HepG2 (cell line): ENCODE data around the gene OSCP1. TPM values are rescaled to one million over a fixed set of nuclear protein-coding genes. Genes with fewer than 3 reads are reported as not detected.

ENCODE experiments used
- AHDC1 ChIP-seq: sonication (generic); formaldehyde crosslinking; IDR thresholded peaks from 2 replicates; pipeline ENCODE4 v1.5.1; 2020; ENCODE audit warnings: mild to moderate bottlenecking, missing genetic modification reagents, borderline replicate concordance
- ARID2 ChIP-seq: sonication (generic); formaldehyde crosslinking; IDR thresholded peaks from 2 replicates; pipeline ENCODE4 v1.8.1; 2022; ENCODE audit warnings: mild to moderate bottlenecking, missing genetic modification reagents, borderline replicate concordance
- ARNT ChIP-seq: fragments of 450-650 bp; IDR thresholded peaks from 2 replicates; pipeline ENCODE4 v1.6.1; 2017
- ATF7-NPFF ChIP-seq: sonication (generic); formaldehyde crosslinking; IDR thresholded peaks from 2 replicates; pipeline ENCODE4 v1.8.1; 2023; ENCODE audit warnings: mild to moderate bottlenecking, low read depth, missing genetic modification reagents, moderate library complexity
- CHD4 ChIP-seq: fragments of 200-600 bp; sonication (generic); IDR thresholded peaks from 2 replicates; pipeline ENCODE4 v1.7.0; 2017; ENCODE audit warnings: mild to moderate bottlenecking, low read length, borderline replicate concordance
- CSRNP1 ChIP-seq: sonication (generic); formaldehyde crosslinking; IDR thresholded peaks from 2 replicates; pipeline ENCODE4 v1.8.1; 2023; ENCODE audit warnings: mild to moderate bottlenecking, missing genetic modification reagents
- DNMT1 ChIP-seq: sonication (generic); formaldehyde crosslinking; IDR thresholded peaks from 2 replicates; pipeline ENCODE4 v1.5.1; 2020; ENCODE audit warnings: mild to moderate bottlenecking, missing genetic modification reagents
- HMG20B ChIP-seq: conservative IDR thresholded peaks from 2 replicates; pipeline ENCODE4 v1.6.1; 2016; ENCODE audit warnings: missing genetic modification reagents, missing compliant biosample characterization
- LRRFIP1 ChIP-seq: sonication (generic); formaldehyde crosslinking; conservative IDR thresholded peaks from 2 replicates; pipeline ENCODE4 v1.4.0; 2020; ENCODE audit warnings: missing genetic modification reagents
- MAFF ChIP-seq: IDR thresholded peaks from 2 replicates; pipeline ENCODE4 v1.6.1; 2011; ENCODE audit warnings: low read depth, low read length, improper control_type of control experiment
- MEIS1 ChIP-seq: sonication (generic); formaldehyde crosslinking; IDR thresholded peaks from 2 replicates; pipeline ENCODE4 v1.9.0; 2021; ENCODE audit warnings: mild to moderate bottlenecking, missing genetic modification reagents, moderate library complexity, borderline replicate concordance
- PCBP1 ChIP-seq: fragments of 200-400 bp; formaldehyde crosslinking; IDR thresholded peaks from 2 replicates; pipeline ENCODE4 v1.6.1; 2017; ENCODE audit warnings: mild to moderate bottlenecking, low read depth, low read length, borderline replicate concordance
- TBP ChIP-seq: sonication (generic); formaldehyde crosslinking; IDR thresholded peaks from 2 replicates; pipeline ENCODE4 v1.5.0; 2020; ENCODE audit warnings: missing genetic modification reagents
- YY1 ChIP-seq: IDR thresholded peaks from 2 replicates; pipeline ENCODE4 v1.6.1; 2011; ENCODE audit warnings: low read length, low read depth, moderate library complexity, mild to moderate bottlenecking; ENCODE audit not compliant: insufficient read depth, insufficient replicate concordance
- ZNF124 ChIP-seq: sonication (generic); formaldehyde crosslinking; IDR thresholded peaks from 2 replicates; pipeline ENCODE4 v1.4.0; 2020; ENCODE audit warnings: missing genetic modification reagents
- ZNF264 ChIP-seq: sonication (generic); formaldehyde crosslinking; IDR thresholded peaks from 2 replicates; pipeline ENCODE4 v1.4.0; 2020; ENCODE audit warnings: missing genetic modification reagents
- ZNF432 ChIP-seq: sonication (generic); formaldehyde crosslinking; IDR thresholded peaks from 2 replicates; pipeline ENCODE4 v1.5.0; 2020; ENCODE audit warnings: missing genetic modification reagents, mild to moderate bottlenecking, borderline replicate concordance
- ZNF605 ChIP-seq: sonication (generic); formaldehyde crosslinking; IDR thresholded peaks from 2 replicates; pipeline ENCODE4 v1.8.0; 2022; ENCODE audit warnings: mild to moderate bottlenecking, missing genetic modification reagents
- ZNF678 ChIP-seq: sonication (generic); formaldehyde crosslinking; IDR thresholded peaks from 2 replicates; pipeline ENCODE4 v1.4.0; 2020; ENCODE audit warnings: mild to moderate bottlenecking, missing genetic modification reagents
- ZNF792 ChIP-seq: IDR thresholded peaks from 2 replicates; pipeline ENCODE4 v1.6.1; 2016
- polyA plus RNA-seq, 8 experiments: library from polyadenylated mRNA; depleted of rRNA in 3 of 8; stranded (reverse) in 7 of 8; unstranded in 1 of 8; fragments of >200 nt; fragmentation: Illumina TruSeq in 4 of 8; extraction: Trizol in 4 of 8; gene quantifications; 2 replicates each; pipeline versions ENCODE4 v1.2.1 to v1.2.3, GENCODE V29; 2011 to 2016; ENCODE audit warnings: low read depth in 4 of 8, missing spikeins in 1 of 8, mixed read lengths in 1 of 8; ENCODE audit not compliant: insufficient read depth in 1 of 8
- total RNA-seq, 5 experiments: library from RNA; depleted of rRNA; stranded (reverse); fragments of >200 nt; fragmentation: Illumina TruSeq; extraction: Trizol; gene quantifications; 2 replicates each; pipeline ENCODE4 v1.2.3, GENCODE V29; 2016; ENCODE audit warnings: low read depth in 1 of 5

OSCP1 gene
- total and polyA plus RNA-seq, 2 of the 13 experiments (the other 11 are each of a cell fraction or from before 2014, with no cell fraction given) = 0.60 to 0.84 TPM

GRCh38 chr1:36486439-36487335 lies 36.4 kb upstream of the OSCP1 start (continued):
- TF ChIP-seq TBP (CRISPR knock-in tag) (peak; percentile 89; the same call in 1 of the 2 replicates), MAFF (no peak), DNMT1 (CRISPR knock-in tag) (no peak), ATF7-NPFF (peak; percentile 80; the same call in 1 of the 2 replicates), ZNF605 (CRISPR knock-in tag) (no peak; the same call in 1 of the 2 replicates), YY1 (peak; percentile 72), CSRNP1 (CRISPR knock-in tag) (no peak; the same call in 1 of the 2 replicates), PCBP1 (no peak), HMG20B (CRISPR knock-in tag) (peak; percentile 96), ZNF792 (peak; percentile 93), CHD4 (peak; percentile 100), AHDC1 (CRISPR knock-in tag) (peak; percentile 88), ARNT (no peak), ARID2 (no peak), ZNF432 (CRISPR knock-in tag) (no peak), ZNF264 (peak; percentile 97), LRRFIP1 (CRISPR knock-in tag) (no peak), MEIS1 (CRISPR knock-in tag) (0 out of 2 replicates have a peak, but pooled peaks have one; percentile 88), ZNF124 (CRISPR knock-in tag) (peak; percentile 94), ZNF678 (CRISPR knock-in tag) (no peak; the same call in 1 of the 2 replicates)
